ENCODE data around the gene SCG2.

Gene SCG2

GRCh38 chr2:223563462-223563861 is 38.7 kb downstream of the SCG2 start:
- peak; percentile 70 for DNase-seq

DNA sequence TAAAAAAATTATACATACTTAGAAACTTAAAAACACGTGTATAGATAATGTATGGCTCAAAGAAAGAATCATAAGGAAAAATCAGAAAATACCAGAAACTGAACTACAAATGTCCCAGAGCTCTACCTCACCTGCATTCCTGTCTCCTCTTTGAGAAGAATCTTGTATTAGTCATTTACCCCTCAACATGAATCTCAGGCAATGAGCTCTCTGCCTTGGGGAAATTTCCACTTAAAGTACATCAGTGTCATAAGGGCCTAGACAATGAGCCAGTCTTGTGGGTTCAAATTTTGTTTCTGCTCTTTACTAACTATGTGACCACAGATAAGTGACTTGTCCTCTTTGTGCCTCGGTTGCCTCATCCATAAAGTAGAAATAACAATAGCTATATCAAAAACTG is 40.1 kb downstream of the SCG2 start:
- DNase-seq: no peak

- DNase-seq: peak; percentile 31
These were observed 41.3 kb downstream of the SCG2 start for GRCh38 chr2:223560749-223561435.

- DNase-seq: no peak
These were observed 43.2 kb downstream of the SCG2 start for GRCh38 chr2:223558970-223559369.

DNA sequence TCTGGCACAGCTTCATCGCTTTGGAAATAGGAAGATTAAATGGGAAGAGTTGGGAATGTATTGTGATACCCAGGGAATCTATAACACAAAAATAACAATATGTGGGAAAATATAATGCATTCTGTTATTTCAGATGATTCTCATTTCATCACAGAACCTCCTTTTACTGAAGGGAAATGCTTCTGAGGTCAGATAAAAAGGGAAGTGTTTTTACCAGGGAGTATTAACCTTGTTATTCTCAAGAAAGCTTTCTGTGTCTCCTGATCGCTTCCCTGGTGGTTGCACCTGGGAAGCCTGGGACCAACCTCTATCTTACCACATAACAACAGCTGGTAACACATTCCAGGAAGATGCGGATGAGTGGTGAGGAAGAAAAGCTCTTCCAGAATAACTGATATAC is 47.2 kb downstream of the SCG2 start:
- no peak for DNase-seq

- DNase-seq: no peak
These were observed 52.9 kb downstream of the SCG2 start for GRCh38 chr2:223549215-223549614.

- no peak for DNase-seq
These were observed 54.0 kb downstream of the SCG2 start for GRCh38 chr2:223548194-223548593.
